Kidney (tissue), 14 donors: ENCODE measurements around the gene KLHL21. TPM values are rescaled to one million over a fixed set of nuclear protein-coding genes. Genes with fewer than 3 reads are reported as not detected.
A peak's percentile ranks its signal among the peaks of the same experiment; 100 is the strongest.

Experiments used
- DNase-seq, 5 donors: peaks; one replicate each; pipeline ENCODE4 v3.0.0-alpha.2; 2013 to 2020
- FAIRE-seq: peaks from 2 replicates; lab custom pipeline; 2012; peaks lifted over from hg19 to GRCh38; lab: Jason Lieb, UNC
- H3K27ac ChIP-seq, 2 donors: one replicate each; pipeline ENCODE4 v1.7.0; 2013; ENCODE audit warnings: low read depth in 2 of 2, low read length in 2 of 2, inconsistent platforms in 1 of 2
- H3K27me3 ChIP-seq: one replicate; pipeline ENCODE4 v1.7.1; 2013; ENCODE audit warnings: low read length, inconsistent platforms; ENCODE audit not compliant: control insufficient read depth, insufficient read depth
- H3K36me3 ChIP-seq, 3 donors: one replicate each; pipeline versions ENCODE4 v1.7.0 to v1.7.1; 2013; ENCODE audit warnings: low read length in 3 of 3, control low read depth in 1 of 3, inconsistent platforms in 1 of 3; ENCODE audit not compliant: insufficient read depth in 3 of 3, control insufficient read depth in 2 of 3
- H3K4me1 ChIP-seq, 3 donors: one replicate each; pipeline versions ENCODE4 v1.7.0 to v1.7.1; 2013; ENCODE audit warnings: low read length in 3 of 3, inconsistent platforms in 1 of 3, low read depth in 1 of 3; ENCODE audit not compliant: control insufficient read depth in 2 of 3, insufficient read depth in 2 of 3
- H3K4me3 ChIP-seq, 3 donors: one replicate each; pipeline versions ENCODE4 v1.7.0 to v1.8.1; 2013; ENCODE audit warnings: low read length in 3 of 3, control low read depth in 1 of 3, inconsistent platforms in 1 of 3
- H3K9ac ChIP-seq, 3 donors: one replicate each; pipeline versions ENCODE4 v1.7.0 to v1.7.1; 2013; ENCODE audit warnings: low read length in 3 of 3, control low read depth in 1 of 3, inconsistent platforms in 1 of 3
- H3K9me3 ChIP-seq, 3 donors: one replicate each; pipeline versions ENCODE4 v1.7.0 to v1.7.1; 2013; ENCODE audit warnings: low read length in 3 of 3, control low read depth in 1 of 3, inconsistent platforms in 1 of 3; ENCODE audit not compliant: control insufficient read depth in 2 of 3, insufficient read depth in 1 of 3
- CTCF ChIP-seq: IDR thresholded peaks from 3 replicates; pipeline ENCODE4 v1.5.1; 2012; ENCODE audit warnings: mild to moderate bottlenecking, moderate library complexity, borderline replicate concordance; ENCODE audit not compliant: insufficient read depth; ENCODE audit errors: extremely low read depth
- intact Hi-C: fragments of 100-400 bp; cut with DNase I; formaldehyde crosslinking; loops from one replicate; pipeline ENCODE4 v1.11.1; 2022
- polyA plus RNA-seq: library from polyadenylated mRNA; stranded (reverse); fragments of 350-450 nt; fragmentation: Illumina TruSeq; extraction: RNeasy Lipid Tissue Mini Kit (QIAGEN cat#74804); gene quantifications from one replicate; pipeline ENCODE4 v1.2.3, GENCODE V29; 2014; ENCODE audit warnings: low read depth, low replicate concordance; ENCODE audit not compliant: insufficient read depth
- total RNA-seq: library from RNA; stranded (reverse); fragmentation: NEBNext Ultra II Directional; extraction: Animal tissue kit (Norgen Biotek cat#: 25700); gene quantifications from one replicate; pipeline ENCODE4 v1.2.1, GENCODE V29; 2021
- donor health status: control.
- donor health status: control.
- donor health status: control.
- donor health status: control.
- donor health status: control.
- donor health status: DM: yes; HTN: yes; CAD: no.
- donor health status: Normal renal cell carcinoma (clear cell type).

KLHL21 gene
- total and polyA plus RNA-seq, 2 donors from 2014 or later = 13.9 to 25.0 TPM

- Histone ChIP-seq H3K4me1 (no peaks in the 10 kb centered on the region), H3K27me3 (no peaks in the 10 kb centered on the region), H3K4me3 (no peak overlapping the region), H3K9ac (no peak overlapping the region), H3K9me3 (no peaks in the 10 kb centered on the region), H3K36me3 (peaks cover 13 to 41% (median 13%) of the 10 kb centered on the region in 3 donors), H3K27ac (no peak overlapping the region)
- DNase-seq (no peak), FAIRE-seq (no peak)
- intact Hi-C loops = no loop called here
- no peak for TF ChIP-seq CTCF
These were observed 55.4 kb downstream of the KLHL21 start for GRCh38 chr1:6547301-6547700.

- no peak overlapping the region for H3K9ac ChIP-seq
- TF ChIP-seq CTCF = no peak
- H3K36me3 ChIP-seq = peaks cover 13 to 47% (median 17%) of the 10 kb centered on the region in 3 donors
- H3K27ac ChIP-seq = peak overlapping the region in 1 of 2 donors; percentile 49
- FAIRE-seq = no peak
- H3K4me1 ChIP-seq = no peaks in the 10 kb centered on the region
- no peaks in the 10 kb centered on the region for H3K27me3 ChIP-seq
- DNase-seq = no peak
- intact Hi-C loops = no loop called here
- no peak overlapping the region for H3K4me3 ChIP-seq
- H3K9me3 ChIP-seq = no peaks in the 10 kb centered on the region
These were observed 56.3 kb downstream of the KLHL21 start for GRCh38 chr1:6546326-6546725.

GRCh38 chr1:6545276-6546112, 57.2 kb downstream of the KLHL21 start:
- H3K27me3 ChIP-seq = no peaks in the 10 kb centered on the region
- intact Hi-C loops = no loop called here
- FAIRE-seq (no peak), DNase-seq (peak in 1 of 5 donors; percentile 11)
- H3K9ac ChIP-seq = no peak overlapping the region
- H3K27ac ChIP-seq = no peak overlapping the region
- no peak for TF ChIP-seq CTCF
- no peaks in the 10 kb centered on the region for H3K9me3 ChIP-seq
- H3K4me1 ChIP-seq = no peaks in the 10 kb centered on the region
- no peak overlapping the region for H3K4me3 ChIP-seq
- H3K36me3 ChIP-seq = peaks cover 13 to 46% (median 19%) of the 10 kb centered on the region in 3 donors
